Activated gamma-delta T cell treated with anti-CD3 and anti-CD28 coated beads, Interleukin-2, amount 50 U/mL, for 16 hours (primary cell): ENCODE measurements around the gene GALNT18.
"Not testable (repeated sequence)": the region's sequence is repeated elsewhere in the genome, so short reads cannot be mapped to it uniquely, and the experiment has no call there.

ENCODE experiments used
- DNase-seq: peaks from one replicate; pipeline ENCODE4 v3.0.0-alpha.2; 2020; ENCODE audit warnings: low read depth

Gene GALNT18

DNA sequence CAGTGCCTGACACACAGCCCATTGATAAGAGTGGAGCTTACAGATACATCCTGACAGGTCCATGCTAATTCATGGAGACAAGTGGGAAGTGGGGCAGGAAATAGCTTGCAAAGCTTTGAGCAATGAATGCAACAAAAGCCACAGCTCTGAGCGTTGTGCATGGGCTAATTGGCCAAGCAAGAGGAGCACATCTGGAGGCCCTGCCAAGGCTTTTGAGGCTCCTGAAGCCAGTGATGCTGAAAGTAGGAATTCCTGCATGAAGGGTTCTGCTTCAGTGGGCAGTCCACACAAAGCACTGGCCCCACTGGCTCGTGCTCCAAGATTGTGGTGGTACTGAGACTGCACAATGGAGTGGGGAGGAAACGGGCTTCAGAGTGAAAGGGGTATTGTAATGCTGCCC lies 164.9 kb downstream of the GALNT18 start:
- DNase-seq = no peak

DNA sequence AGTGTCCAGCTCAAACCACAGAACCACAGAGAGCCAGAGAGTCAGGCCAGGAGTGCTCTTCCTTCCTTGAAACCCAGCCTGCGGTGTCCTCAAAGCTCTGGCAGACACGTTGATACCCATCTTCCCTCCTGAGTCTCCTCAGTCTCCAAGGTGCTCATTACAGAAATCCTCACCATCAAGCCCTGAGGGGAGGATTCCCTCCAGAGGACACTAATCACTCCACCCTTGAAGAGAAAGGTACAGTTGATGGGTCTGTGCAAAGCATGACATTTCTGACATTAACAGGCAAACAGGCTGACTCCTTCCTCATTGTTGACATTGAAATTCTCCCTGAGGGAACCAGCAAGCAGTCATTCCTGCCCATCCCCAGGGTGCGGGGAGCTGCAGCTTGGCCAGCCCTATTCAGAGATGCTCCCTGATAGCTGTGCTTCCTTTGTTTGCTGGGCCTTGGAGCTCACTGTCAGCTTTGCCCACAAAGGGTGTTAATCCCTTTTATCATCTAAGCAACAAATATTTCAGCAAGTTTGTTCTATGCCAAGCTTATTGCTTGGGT lies 167.1 kb downstream of the GALNT18 start:
- no peak for DNase-seq

DNA sequence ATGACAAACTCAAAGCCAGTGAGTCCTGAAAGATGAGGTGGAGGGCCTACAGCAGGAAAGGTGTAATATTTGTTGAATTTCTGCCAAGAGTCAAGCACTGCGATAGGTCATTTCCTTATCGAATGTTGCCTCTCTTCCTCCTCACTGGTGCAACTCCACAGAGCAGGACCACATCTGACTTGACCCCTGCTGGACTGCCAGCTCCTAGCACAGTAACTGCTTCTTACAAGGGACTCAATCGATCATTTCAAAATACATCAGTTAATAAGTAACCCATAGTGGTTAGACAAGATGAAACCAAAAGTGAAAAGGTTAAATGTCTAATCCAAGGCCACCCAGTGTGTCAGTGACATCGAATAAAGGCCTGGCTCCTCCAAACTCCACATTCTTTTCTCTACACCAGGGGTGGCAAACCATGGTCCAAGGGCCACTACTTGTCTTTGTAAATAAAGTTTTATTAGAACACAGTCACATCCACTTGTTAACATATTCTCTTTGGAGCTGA lies 170.3 kb downstream of the GALNT18 start:
- DNase-seq = no peak

DNA sequence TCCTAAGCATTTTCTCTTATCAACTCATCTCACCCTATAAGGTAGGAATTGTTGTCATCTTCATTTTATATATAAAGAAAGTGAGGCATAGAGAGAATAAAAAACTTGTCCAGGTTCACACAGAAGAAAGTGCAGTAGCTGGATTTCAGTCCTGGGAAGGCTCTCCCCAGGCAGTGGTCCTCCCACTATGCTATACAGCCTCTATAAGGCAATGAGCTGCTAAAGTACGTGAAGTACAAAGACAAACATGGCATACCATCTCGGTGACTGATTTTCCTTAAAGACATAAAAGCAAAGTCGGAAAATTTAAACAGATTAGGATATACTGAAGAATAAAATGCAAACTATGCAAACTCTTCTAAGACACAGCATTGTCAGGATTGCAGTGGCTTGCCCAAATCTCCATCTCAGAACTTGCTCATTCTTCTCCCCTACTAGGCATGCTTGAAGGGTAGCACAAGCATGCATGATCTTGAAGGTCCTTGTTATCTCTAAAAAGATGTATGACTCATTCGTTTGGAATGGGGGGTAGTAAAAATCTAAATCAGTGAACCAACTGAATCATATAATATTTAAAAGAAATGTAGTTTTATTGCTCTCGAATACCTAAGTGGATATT lies 171.0 kb downstream of the GALNT18 start:
- no peak for DNase-seq

DNA sequence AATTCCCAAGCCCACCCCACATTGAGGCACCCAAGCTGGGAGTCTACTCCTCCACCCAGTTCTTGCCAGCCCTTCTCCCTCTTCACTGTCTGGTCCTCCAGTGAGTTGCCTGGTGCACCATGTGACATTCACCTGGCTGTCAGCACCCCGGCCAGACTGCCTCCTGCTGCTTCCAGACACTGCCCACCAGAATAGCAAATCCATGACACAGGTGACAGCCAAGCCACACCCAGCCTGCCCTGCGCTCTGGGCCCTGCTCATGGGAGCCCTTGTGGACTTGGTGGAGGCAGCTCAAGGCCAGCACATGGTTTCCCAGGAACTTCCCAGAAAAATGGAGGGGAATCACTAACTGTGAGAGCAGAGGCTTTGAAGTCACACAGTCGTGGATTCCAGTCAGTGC lies 172.5 kb downstream of the GALNT18 start:
- DNase-seq = no peak

DNA sequence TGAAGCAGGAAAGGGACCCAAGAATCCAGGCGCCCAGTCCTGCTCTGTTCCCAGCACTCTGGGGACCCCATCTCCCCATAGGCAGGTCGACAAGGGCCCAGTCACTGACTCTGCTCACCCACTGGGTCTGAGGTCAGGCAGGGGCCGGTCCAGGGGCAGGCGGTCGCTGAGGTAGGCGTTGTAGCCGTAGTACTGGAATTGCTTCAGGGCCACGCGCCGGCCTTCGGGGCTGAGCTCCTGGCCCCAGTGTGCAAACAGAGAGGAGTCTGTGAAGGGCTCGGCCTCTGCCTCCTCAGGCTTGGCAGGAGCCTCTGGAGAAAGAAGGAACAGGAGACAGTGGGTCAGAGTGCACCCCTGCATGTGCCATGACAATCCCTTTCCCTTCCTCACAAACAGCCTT lies 173.2 kb downstream of the GALNT18 start:
- DNase-seq = no peak

DNA sequence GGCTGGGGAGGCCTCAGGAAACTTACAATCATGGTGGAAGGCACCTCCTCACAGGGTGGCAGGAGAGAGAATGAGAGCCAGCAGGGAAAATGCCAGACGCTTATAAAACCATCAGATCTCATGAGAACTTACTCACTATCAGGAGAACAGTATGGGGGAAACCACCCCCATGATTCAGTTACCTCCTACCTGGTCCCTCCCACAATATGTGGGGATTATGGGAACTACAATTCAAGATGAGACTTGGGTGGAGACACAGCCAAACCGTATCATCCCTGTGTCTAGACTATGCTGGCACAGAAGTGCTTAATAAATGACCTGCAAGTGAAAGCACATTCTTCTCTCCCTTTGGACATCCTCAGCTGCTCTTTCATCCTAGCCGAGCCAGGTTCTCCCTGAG lies 174.2 kb downstream of the GALNT18 start:
- DNase-seq = not testable (repeated sequence)

DNA sequence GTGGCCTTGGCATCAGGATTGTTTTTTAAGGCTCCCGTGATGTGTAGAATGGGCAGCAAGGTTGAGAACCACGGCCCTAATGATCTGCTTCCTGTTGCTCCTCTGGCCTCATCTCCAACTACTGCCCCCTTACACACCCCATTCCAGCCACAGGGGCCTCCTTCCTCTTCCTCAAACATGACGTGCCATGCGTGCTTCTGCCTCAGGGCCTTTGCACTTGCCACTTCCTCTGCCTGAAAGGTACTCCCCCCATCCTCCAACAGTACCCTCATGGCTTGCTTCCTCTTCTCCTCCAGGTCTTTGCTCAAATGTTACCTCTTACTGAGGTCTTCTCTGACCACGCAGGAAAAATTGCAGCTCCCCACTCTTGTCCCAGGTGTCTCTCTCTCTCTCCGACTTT lies 174.8 kb downstream of the GALNT18 start:
- no peak for DNase-seq

DNA sequence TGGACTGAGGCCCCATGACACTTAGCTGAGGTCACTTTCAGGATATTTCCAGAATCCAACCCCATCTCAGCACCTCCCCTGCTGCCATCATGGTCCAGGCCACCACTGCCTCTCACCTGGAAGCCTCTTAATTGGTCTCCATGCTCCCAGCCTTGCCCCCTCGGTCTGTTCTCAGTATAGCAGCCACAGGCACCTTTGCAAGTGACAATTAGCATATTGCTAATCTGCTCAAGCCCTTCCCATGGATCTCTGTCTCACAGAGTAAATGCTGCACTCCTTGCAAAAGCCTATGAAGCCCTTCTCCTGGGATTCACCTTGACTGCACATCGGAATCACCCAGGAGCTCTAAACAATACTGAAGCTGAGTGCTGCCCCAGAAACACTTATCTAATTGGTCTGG lies 175.2 kb downstream of the GALNT18 start:
- DNase-seq = no peak

DNA sequence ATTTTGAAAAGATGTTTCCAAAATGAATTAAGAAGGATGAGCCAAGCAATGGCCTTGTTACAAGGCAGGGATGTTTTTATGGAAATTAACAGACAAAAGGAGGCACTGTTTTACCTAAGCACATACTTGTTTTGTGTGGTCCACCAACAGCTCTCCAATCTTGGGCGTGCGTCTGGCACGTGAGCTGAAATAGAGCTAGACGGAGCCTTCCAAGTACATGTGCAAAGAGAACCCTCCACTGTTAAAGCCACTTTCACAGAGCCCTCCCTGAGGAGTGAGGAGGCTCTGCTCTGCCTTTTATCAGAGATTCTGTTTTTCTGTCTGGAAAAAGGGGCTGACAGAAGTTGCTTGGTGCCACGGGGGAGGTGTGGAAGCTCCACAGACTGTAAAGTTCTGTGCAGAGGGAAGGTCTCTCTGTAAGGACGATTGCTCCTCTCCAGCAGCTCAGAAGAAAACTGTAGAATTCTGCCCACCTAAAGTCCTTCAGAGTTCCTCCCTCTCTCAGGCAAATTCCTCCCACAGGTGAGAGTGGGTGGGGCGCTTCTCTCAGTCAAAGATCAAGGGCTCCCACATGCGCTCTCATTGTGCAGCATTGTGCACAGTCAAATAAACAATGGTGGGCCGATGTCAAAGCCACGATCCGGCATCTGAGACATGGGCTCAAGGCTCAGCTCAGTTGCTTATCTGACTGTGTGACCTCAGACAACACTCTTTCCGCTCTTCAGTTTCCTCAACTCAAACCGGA lies 176.2 kb downstream of the GALNT18 start:
- no peak for DNase-seq

DNA sequence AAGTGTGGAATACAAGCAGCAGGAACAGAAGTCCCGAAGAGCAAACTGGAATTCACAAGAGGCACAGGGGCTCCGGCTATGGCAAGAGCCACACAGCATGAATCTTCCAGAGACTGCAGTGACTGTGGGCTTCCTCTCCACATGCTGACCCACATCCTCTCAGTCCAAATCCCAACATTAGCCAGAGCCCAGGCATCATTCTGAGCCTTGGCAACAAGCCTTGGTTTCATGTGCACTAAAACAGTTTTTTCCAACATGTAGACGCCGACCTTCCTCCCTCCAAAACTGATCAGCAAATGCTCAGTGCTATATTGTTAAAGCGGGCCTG lies 177.0 kb downstream of the GALNT18 start:
- no peak for DNase-seq

DNA sequence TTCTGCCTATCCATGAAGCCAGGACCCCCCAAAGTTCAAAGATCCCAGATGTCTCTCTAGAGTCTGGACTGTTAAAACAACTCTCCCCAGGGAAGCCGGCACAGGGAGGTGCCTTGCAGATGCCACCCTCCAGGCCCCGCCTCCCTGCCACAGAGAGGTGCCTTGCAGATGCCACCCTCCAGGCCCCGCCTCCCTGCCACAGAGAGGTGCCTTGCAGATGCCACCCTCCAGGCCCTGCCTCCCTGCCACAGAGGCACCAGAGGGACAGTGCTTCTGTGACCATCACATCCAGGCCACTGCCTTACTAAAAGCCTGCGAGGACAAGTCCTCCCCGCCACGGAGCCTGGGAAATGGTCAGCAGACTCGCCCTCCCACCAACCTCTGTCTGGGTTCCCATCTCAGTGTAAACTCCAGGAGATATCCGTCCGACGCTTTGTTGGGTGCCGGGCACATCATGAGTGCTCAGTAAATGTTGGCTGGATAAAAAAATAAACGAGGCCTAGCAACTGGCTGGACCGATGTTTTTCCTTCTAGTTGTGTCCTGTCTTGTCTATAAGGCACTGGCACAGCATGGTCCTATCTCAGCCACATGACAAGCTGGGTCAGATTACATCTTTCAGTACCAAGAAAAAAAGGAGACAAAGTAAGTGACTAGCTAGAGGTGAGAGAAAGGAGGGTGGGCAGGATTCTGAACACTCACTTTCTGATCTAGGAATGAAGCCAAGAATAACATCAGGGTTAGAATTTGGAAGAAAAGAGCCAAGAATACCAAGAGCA lies 177.6 kb downstream of the GALNT18 start:
- DNase-seq = no peak

DNA sequence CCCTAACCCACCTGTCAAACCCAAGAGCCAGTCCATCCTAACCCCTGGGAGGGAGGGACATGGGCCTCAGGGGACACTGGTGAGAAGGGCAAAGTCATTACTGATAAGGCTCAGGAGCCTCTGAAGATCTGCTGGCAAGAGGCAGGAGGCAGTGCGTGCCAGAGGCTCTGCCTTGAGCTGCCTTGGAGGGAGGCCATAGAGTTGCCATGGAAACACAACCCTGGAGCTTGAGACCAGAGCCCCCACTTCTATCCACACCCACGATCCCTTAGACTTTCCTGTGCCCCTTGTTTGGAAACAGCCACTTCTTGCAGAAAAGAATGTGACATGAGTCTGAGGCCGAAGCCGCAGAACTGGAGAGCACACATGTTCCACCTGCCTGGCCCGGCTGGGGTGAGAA lies 179.0 kb downstream of the GALNT18 start:
- no peak for DNase-seq

DNA sequence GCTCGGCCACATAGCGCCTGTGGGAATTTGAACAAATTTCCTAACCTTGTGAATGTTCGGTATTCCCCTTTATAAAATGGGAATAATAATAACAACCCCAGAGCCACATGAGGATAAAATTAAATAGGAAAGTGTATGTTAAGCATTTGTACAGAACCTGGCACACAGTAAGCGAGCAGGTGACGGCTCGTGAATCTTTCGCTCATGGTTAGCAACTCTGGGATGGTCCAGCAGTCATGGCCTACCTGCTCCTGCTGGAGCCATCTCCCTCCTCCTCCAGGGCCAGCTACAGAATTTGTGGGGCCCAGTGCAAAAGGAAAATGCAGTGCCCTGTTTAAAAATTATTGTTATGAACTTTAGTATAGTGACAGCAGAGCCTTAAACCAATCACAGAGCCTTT lies 180.3 kb downstream of the GALNT18 start:
- DNase-seq = no peak

DNA sequence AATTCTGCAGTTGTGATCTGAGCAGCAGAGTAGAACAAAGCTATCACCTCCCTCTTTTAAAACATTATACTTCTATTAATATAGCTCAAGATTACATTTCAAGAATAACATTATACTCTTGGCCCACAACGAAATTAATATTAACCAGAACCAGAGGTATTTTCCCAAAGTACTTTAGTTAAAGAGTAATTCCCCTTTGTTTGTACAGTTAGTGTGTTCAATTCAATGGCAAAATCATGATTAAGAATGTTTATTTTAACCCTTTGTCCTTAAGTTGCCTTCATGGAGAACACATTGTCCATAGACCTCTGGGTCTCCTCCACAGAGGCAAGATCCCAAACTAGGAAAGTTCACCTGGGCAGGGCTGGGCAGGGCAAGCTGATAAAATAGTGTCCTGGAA lies 180.7 kb downstream of the GALNT18 start:
- DNase-seq = no peak

DNA sequence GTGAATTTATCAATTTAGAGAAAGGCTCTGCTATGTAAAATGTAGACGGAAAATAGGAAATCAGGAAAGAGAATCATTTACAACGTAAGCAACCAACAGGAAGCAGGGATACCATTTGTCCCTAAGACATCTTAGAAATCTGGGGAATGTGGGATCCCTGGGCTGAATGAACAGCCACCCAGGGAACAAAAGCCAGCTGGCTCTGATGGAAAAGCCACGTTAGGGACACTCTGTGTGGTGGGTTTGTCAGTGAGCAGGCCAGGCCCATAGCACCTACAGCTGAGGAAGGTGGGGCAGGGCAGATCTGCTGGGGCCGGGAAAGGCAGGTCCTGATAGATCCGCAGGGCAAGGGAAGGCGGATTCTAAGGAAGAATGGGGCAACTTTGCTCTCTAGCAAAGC lies 181.7 kb downstream of the GALNT18 start:
- DNase-seq = no peak

DNA sequence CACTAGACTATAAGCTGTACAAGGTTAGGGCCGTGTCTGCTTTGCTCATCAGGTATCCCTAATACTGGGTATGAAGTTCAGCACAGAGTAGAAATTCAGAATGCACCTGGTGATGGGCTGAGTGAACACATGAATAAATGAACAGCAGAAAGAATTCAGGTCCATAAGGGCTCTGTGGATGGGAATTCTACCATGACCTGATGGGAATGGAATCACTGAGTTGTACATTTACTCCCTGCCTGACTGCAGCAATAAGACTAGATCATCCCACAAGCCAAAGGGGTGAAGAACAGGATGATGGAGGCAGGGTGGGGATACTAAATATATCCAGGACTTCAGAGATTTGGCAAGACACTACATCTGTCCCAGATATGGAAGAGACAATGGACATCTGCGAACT lies 182.2 kb downstream of the GALNT18 start:
- no peak for DNase-seq

DNA sequence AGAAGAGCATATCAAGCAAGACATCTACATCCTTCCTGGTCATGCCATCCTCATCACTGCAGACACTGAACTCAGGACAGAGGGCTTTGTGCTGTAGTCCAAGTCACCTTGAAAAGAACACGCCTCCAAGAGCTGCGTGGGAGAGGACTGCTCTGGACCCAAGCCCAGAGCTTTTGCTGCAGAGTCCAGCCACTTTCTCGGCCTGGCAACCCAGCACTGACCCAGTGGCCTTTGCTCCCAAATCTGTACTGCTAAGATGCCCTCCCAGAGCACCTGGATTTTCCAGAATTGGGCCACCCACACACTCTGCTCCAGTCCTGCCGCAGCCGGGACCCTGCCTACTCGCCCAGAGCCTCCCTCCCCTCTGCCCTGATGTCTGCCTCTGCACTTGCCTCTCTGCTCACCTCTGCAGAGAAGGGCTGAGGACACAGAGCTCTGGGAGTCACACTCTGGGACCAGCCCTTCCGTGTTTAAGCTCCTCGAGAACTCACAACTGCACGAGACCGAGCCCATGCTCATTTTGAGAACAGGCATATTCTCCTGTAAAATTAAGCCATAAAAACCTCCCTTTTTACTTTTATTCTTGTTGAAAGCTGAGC lies 185.0 kb downstream of the GALNT18 start:
- no peak for DNase-seq

DNA sequence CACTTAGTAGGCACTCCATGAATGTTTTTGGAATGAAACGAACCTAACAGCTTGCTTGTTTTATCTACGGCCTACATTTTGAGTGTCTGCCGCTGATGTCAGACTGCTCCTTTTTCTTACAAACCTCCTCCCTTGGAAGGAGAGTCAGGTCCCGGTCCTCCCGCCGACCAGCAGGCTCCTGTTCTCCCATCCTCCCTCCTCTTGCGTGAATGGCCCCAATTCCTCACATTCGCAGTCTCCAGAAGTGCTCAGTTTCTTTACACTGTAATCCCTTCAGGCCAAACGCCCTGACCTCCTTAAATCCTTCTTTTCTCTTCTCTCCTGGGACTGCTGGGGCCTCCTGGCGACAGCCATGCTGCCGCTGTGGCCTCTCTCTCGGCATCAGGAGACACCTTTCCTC lies 186.2 kb downstream of the GALNT18 start:
- DNase-seq = no peak

DNA sequence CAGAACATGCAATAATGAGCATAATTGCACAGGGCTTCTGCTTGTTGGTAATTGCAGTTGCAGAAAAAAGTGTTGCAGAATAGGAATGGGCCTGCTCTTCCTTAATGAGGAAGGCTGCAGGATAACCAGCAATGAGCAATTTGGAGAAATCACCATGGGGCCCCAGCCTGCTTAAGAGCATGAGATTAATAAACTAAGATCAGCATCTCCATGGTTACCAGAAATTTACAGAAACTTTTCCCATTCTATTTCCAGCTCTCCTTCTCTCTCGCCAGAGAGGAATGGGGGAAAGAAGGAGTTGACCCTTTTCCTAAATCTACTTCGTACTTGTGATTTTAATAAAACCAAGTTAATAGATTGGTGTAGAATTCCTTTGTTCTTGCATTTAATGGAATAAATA lies 187.8 kb downstream of the GALNT18 start:
- no peak for DNase-seq

DNA sequence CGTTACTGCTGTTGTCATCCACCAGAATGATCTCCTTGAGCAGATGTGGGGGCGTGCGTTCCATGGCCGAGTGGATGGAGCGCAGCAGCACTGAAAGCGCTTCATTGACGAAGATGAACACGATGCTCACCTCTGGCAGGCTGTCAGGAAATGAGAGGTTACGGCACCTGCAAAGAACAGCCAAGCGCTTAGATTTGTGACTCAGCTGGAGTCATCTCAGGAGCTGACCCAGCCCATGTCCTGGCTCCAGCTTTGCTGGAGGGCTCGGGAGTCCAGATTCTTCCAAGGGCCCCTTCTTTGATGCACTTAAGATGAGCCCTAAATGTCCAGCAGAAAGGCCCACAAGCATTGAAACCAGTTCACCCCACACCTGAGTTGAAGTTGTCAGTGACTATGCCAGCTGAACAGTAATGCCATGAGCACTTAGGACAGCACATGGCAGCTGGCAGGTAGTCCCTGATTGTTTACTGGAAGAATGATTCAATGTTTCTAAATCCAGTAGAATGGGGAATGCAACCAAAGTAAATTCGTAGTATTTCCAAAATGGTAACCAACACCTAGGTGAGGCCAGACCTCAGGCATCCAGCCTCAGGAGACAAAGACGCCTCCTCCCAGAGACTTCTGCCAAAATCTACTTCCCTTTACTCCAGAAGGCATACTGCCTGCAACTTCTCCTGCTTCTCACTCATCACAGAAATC lies 189.0 kb downstream of the GALNT18 start:
- DNase-seq = no peak

DNA sequence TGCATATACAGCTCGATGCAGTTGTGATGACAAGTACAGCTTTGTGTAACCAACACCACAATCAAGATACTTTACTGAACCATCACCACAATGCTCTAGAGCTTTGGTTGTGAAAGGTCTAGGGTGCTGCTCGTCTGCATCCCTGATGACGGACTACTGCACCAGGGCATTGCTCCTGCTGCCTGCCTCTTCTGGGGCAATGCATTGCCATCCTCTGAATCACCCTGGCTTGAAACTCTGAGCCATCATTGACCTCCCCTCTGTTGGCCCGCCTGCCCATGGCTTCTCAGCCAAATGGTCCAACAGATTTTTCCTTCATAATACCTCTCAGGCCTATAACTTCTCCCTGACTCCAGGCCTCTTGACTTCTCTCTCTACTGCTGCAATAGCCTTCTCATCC lies 191.4 kb downstream of the GALNT18 start:
- no peak for DNase-seq
